Activated CD8-positive, alpha-beta T cell treated with anti-CD3 and anti-CD28 coated beads for 36 hours (primary cell): ENCODE data around the gene BCLAF1. TPM values are rescaled to one million over a fixed set of nuclear protein-coding genes. Genes with fewer than 3 reads are reported as not detected.
"Not testable (repeated sequence)": the region's sequence is repeated elsewhere in the genome, so short reads cannot be mapped to it uniquely, and the experiment has no call there.

Source experiments
- ATAC-seq: fragments of 200-7000 bp; cut with Tn5 transposase; one replicate; pipeline ENCODE4 v1.10.0; 2021; ENCODE audit warnings: mild to moderate bottlenecking, moderate library complexity
- CTCF ChIA-PET: fragments of 350-600 bp; sonication (Branson Sonifier 250); formaldehyde crosslinking; loops from one replicate; lab custom pipeline; 2021; ENCODE audit warnings: antibody characterized with exemption; lab: Charles Lee
- POLR2A ChIA-PET: fragments of 350-600 bp; sonication (Branson Sonifier 250); formaldehyde crosslinking; loops from one replicate; lab custom pipeline; 2021; ENCODE audit warnings: antibody characterized with exemption; lab: Charles Lee
- DNase-seq: peaks from one replicate; pipeline ENCODE4 v3.0.0-alpha.2; 2020
- H3K27ac Mint-ChIP-seq: one replicate; pipeline ENCODE4 v1.8.0; 2021; ENCODE audit warnings: mild to moderate bottlenecking, mixed read lengths
- H3K27me3 Mint-ChIP-seq: one replicate; pipeline ENCODE4 v1.8.0; 2021; ENCODE audit warnings: mixed read lengths
- H3K36me3 Mint-ChIP-seq: one replicate; pipeline ENCODE4 v1.8.0; 2021; ENCODE audit warnings: low read depth, mixed read lengths
- H3K4me1 Mint-ChIP-seq: one replicate; pipeline ENCODE4 v1.8.0; 2021; ENCODE audit warnings: low read depth, mixed read lengths
- H3K4me3 Mint-ChIP-seq: one replicate; pipeline ENCODE4 v1.8.0; 2021; ENCODE audit warnings: mild to moderate bottlenecking, moderate library complexity, mixed read lengths
- H3K9me3 Mint-ChIP-seq: one replicate; pipeline ENCODE4 v1.8.0; 2021; ENCODE audit warnings: mixed read lengths
- intact Hi-C: fragments of 100-400 bp; cut with micrococcal nuclease; formaldehyde crosslinking; loops from one replicate; pipeline ENCODE4 v1.10.0; 2022
- total RNA-seq, 2 experiments: library from RNA; stranded (reverse); gene quantifications; one replicate each; pipeline ENCODE4 v1.2.3, GENCODE V29; 2021
- TF ChIP-seq, protein P1 (sequence below): fragments of 200-600 bp; IDR thresholded peaks from one replicate; pipeline ENCODE4 v1.8.0; 2022; ENCODE audit warnings: antibody characterized with exemption, mild to moderate bottlenecking

The BCLAF1 gene
- total RNA-seq, 2 experiments from 2014 or later, result 128 to 137 TPM

DNA sequence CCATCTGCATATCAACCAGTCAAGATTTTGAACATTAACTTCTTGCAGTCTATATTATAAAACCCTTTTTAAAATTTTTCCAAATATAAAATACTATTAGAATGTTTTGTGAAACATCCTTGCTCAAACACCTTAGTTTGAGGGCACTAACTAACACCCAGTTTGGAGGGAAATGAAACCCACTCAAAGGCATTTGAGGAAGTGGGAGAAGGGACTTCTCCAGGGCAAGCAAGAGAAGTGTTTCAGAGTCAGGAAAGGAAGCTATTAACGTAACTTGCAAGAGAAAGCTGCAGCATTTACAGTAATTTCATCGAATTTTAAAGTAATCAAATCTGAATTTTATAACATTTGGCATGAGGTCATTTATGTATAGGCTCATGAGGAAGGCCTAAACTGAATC is 60.8 kb downstream of the BCLAF1 start:
- H3K4me1 Mint-ChIP-seq, result peaks cover 9% of the 10 kb centered on the region
- intact Hi-C loops, result loop anchor here (5.0 to 10.0 kb wide), 4 partner anchors 194 to 722 kb away; no protein-coding TSS in a partner anchor
- H3K9me3 Mint-ChIP-seq, result peaks cover 8% of the 10 kb centered on the region
- H3K4me3 Mint-ChIP-seq, result no peak overlapping the region
- ATAC-seq (no peak), DNase-seq (no peak)
- peaks cover 13% of the 10 kb centered on the region for H3K36me3 Mint-ChIP-seq
- CTCF ChIA-PET, result no interaction called here
- H3K27ac Mint-ChIP-seq, result no peak overlapping the region
- TF ChIP-seq, protein P1, sequence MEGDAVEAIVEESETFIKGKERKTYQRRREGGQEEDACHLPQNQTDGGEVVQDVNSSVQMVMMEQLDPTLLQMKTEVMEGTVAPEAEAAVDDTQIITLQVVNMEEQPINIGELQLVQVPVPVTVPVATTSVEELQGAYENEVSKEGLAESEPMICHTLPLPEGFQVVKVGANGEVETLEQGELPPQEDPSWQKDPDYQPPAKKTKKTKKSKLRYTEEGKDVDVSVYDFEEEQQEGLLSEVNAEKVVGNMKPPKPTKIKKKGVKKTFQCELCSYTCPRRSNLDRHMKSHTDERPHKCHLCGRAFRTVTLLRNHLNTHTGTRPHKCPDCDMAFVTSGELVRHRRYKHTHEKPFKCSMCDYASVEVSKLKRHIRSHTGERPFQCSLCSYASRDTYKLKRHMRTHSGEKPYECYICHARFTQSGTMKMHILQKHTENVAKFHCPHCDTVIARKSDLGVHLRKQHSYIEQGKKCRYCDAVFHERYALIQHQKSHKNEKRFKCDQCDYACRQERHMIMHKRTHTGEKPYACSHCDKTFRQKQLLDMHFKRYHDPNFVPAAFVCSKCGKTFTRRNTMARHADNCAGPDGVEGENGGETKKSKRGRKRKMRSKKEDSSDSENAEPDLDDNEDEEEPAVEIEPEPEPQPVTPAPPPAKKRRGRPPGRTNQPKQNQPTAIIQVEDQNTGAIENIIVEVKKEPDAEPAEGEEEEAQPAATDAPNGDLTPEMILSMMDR, result no peak
- H3K27me3 Mint-ChIP-seq, result no peaks in the 10 kb centered on the region
- POLR2A ChIA-PET, result no interaction called here

DNA sequence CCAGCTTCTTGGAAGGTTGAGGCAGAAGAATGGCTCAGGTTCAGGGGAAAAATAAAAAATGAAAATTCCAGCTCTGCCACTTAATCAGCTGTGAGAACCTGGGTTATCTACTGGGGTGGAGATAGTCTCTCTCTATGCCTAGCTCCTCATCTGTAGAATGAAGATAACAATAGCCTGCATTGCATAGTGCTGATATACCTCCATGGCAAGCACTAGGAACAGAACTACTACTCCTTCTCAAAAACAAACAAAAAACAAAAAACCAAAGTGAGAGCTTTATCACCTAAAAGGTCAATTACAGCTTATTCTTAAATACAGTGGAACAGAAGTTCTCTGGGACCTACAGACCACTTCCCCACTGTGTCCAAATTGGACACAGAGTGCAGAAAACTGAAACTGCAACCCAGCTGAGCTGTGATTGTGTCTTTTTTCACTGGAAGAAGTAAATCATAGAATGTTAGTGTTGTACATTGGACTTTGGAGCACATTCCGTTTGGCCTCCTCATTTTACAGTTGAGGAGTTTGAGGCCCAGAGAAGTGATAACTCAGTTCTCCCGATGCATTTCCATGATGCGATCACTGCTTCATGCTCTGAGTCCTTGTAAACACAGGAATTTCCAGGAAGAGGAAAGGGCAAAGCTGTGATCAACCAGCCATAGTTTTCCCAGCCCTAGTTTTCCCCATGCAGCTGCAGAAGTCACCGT is 62.8 kb downstream of the BCLAF1 start:
- CTCF ChIA-PET, result interaction anchor here (0.6 to 2.6 kb wide), 75 partner anchors 8 to 781 kb away, joined by 3 to 27 read pairs (median 4); partner anchors contain the start of genes BCLAF1 and MTFR2
- ATAC-seq, result peak; percentile 14
- intact Hi-C loops, result loop anchor here (2.0 to 10.0 kb wide), 5 partner anchors 192 to 720 kb away; no protein-coding TSS in a partner anchor
- Mint-ChIP-seq H3K4me1 (peaks cover 9% of the 10 kb centered on the region), H3K9me3 (peaks cover 8% of the 10 kb centered on the region), H3K36me3 (peaks cover 10% of the 10 kb centered on the region), H3K4me3 (no peak overlapping the region), H3K27me3 (no peaks in the 10 kb centered on the region), H3K27ac (no peak overlapping the region)
- TF ChIP-seq, protein P1, result no peak
- DNase-seq, result no peak
- POLR2A ChIA-PET, result interaction anchor here (0.9 kb wide), 1 partner anchor 707 kb away, joined by 3 read pairs; no protein-coding TSS in a partner anchor

GRCh38 chr6:136226027-136226673 is 63.5 kb downstream of the BCLAF1 start:
- H3K36me3 Mint-ChIP-seq, result peaks cover 10% of the 10 kb centered on the region
- ATAC-seq (peak; percentile 93), DNase-seq (peak; percentile 74)
- no peak overlapping the region for H3K4me3 Mint-ChIP-seq
- no peak overlapping the region for H3K27ac Mint-ChIP-seq
- intact Hi-C loops, result loop anchor here (2.0 to 10.0 kb wide), 5 partner anchors 191 to 719 kb away; no protein-coding TSS in a partner anchor
- ChIA-PET CTCF (interaction anchor here (0.6 to 2.6 kb wide), 81 partner anchors 9 to 781 kb away, joined by 3 to 27 read pairs (median 4); partner anchors contain the start of genes BCLAF1 and MTFR2), POLR2A (interaction anchor here (0.9 kb wide), 1 partner anchor 706 kb away, joined by 3 read pairs; no protein-coding TSS in a partner anchor)
- TF ChIP-seq, protein P1, result peak; percentile 100
- H3K9me3 Mint-ChIP-seq, result peaks cover 8% of the 10 kb centered on the region
- no peaks in the 10 kb centered on the region for H3K27me3 Mint-ChIP-seq
- H3K4me1 Mint-ChIP-seq, result peaks cover 9% of the 10 kb centered on the region

DNA sequence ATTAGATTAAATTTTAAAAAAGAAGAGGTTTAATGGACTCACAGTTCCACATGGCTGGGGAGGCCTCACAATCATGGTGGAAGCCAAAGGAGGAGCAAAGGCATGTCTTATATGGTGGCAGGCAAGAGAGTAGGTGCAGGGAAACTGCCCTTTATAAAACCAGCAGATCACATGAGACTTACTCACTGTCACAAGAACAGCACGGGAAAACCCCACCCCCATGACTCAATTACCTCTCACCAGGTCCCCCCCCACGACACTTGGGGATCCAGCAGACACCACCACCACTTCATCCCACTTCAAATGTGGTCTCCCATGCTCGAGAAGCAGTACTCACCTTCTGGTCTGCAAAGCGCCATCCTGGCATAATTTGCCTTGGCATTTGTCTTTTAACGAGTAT is 64.2 kb downstream of the BCLAF1 start:
- H3K36me3 Mint-ChIP-seq, result peaks cover 5% of the 10 kb centered on the region
- ChIA-PET CTCF (interaction anchor here (0.6 to 2.6 kb wide), 51 partner anchors 9 to 780 kb away, joined by 3 to 27 read pairs (median 5); partner anchors contain the start of gene BCLAF1), POLR2A (no interaction called here)
- ATAC-seq (peak; percentile 24), DNase-seq (peak; percentile 62)
- H3K27me3 Mint-ChIP-seq, result no peaks in the 10 kb centered on the region
- TF ChIP-seq, protein P1, result no peak
- no peak overlapping the region for H3K27ac Mint-ChIP-seq
- H3K9me3 Mint-ChIP-seq, result peaks cover 8% of the 10 kb centered on the region
- peaks cover 9% of the 10 kb centered on the region for H3K4me1 Mint-ChIP-seq
- intact Hi-C loops, result loop anchor here (5.0 to 10.0 kb wide), 4 partner anchors 191 to 718 kb away; no protein-coding TSS in a partner anchor
- no peak overlapping the region for H3K4me3 Mint-ChIP-seq

DNA sequence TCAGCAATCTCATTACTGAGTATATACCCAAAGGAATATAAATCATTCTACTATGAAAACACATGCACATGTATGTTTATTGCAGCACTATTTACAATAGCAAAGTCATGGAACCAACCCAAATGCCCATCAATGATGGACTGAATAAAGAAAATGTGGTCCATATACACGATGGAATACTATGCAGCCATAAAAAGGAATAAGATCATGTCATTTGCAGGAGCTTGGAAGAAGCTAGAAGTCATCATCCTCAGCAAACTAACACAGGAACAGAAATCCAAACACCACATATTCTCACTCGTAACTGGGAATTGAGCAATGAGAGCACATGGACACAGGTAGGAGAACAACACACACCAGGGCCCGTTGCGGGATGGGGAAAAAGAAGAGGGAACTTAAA is 64.7 kb downstream of the BCLAF1 start:
- H3K27me3 Mint-ChIP-seq, ATAC-seq, POLR2A ChIA-PET, DNase-seq, H3K36me3 Mint-ChIP-seq, H3K9me3 Mint-ChIP-seq, H3K27ac Mint-ChIP-seq, H3K4me1 Mint-ChIP-seq, H3K4me3 Mint-ChIP-seq: not testable (repeated sequence)
- CTCF ChIA-PET, result interaction anchor here (1.0 kb wide), 1 partner anchor 719 kb away, joined by 3 read pairs; no protein-coding TSS in a partner anchor
- intact Hi-C loops, result loop anchor here (5.0 to 10.0 kb wide), 4 partner anchors 190 to 718 kb away; no protein-coding TSS in a partner anchor
